ENCODE results near the gene FOXL1. TPM values are rescaled to one million over a fixed set of nuclear protein-coding genes. Genes with fewer than 3 reads are reported as not detected.

FOXL1 gene
- total RNA-seq: 0.81 TPM
- long read RNA-seq, partial matches to known transcripts: 0 of 1 reads
- long read RNA-seq, other reads (novel, unspliced or antisense): 0 of 1 reads

DNA sequence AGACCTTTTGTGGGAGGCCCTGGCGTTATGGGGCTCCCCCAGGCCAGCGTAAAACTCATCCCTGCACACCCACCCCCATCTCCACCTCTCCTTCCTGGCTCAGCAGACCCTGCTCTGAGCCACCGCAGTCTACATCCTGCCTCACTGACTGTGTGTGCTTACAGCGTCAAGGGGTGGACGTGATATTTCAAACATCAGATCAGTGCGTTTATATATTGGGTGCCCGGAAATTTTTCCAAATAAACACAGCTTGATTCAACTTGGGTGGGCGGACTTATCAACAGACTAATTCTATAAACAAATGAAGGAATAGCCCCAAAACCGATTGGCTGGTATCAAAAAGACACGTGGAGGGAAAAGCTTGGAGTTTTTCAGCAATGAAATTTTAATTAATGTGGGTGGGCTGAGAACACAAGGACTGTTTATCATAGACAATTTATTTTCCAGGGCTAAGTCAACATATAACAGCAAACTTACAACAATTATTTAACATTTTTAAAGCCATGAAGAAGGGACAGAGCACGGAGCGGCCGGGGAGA, at the start of gene FOXL1:
FOXL1 (plus strand) TSS at position 489 of the 539 bp plus-strand sequence. CDS start 175 bp downstream, outside the sequence.
- DNase-seq (no peak), ATAC-seq (no peak)
- H3K27me3 ChIP-seq: peaks cover 79% of the 10 kb centered on the region
- TF ChIP-seq, protein P1, sequence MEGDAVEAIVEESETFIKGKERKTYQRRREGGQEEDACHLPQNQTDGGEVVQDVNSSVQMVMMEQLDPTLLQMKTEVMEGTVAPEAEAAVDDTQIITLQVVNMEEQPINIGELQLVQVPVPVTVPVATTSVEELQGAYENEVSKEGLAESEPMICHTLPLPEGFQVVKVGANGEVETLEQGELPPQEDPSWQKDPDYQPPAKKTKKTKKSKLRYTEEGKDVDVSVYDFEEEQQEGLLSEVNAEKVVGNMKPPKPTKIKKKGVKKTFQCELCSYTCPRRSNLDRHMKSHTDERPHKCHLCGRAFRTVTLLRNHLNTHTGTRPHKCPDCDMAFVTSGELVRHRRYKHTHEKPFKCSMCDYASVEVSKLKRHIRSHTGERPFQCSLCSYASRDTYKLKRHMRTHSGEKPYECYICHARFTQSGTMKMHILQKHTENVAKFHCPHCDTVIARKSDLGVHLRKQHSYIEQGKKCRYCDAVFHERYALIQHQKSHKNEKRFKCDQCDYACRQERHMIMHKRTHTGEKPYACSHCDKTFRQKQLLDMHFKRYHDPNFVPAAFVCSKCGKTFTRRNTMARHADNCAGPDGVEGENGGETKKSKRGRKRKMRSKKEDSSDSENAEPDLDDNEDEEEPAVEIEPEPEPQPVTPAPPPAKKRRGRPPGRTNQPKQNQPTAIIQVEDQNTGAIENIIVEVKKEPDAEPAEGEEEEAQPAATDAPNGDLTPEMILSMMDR (IDR thresholded peaks at IDR 0.05): no peak
- H3K36me3 ChIP-seq: no peaks in the 10 kb centered on the region
- H3K4me3 ChIP-seq: peak within 1 kb of the TSS; percentile 25
- peaks cover 11% of the 10 kb centered on the region for H3K4me1 ChIP-seq
- H3K9me3 ChIP-seq: no peaks in the 10 kb centered on the region
- intact Hi-C loops (cut with DNase I): loop anchor here (10.0 kb wide), 1 partner anchor 187 kb away; no protein-coding TSS in a partner anchor
- H3K27ac ChIP-seq: peak within 1 kb of the TSS; percentile 42

DNA sequence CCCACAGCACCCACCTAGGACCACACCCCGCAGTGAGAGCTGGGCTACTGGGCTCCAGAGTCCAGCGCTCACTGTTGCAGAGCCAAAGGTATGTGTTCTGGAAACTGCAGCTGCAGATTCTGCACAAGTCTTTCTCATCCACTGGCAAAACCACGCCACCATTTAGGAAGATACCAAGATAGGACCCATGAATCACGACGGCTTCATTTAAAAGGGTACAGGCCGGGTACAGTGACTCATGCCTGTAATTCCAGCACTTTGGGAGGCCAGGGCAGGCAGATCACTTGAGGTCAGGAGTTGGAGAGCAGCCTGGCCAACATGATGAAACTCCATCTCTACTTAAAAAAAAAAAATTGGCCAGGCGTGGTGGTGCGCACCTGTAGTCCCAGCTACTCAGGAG, 49.2 kb upstream of the FOXL1 start:
- Histone ChIP-seq H3K27ac (no peak overlapping the region), H3K36me3 (peaks cover 4% of the 10 kb centered on the region), H3K27me3 (no peaks in the 10 kb centered on the region), H3K4me3 (no peak overlapping the region), H3K9me3 (no peaks in the 10 kb centered on the region), H3K4me1 (no peaks in the 10 kb centered on the region)
- intact Hi-C loops (cut with DNase I): loop anchor here (10.0 kb wide), 1 partner anchor 704 kb away; no protein-coding TSS in a partner anchor
- TF ChIP-seq, protein P1 (IDR thresholded peaks at IDR 0.05): no peak
- ATAC-seq: no peak
- peak; percentile 42 for DNase-seq

GRCh38 chr16:86530251-86531190, 47.8 kb upstream of the FOXL1 start:
- Histone ChIP-seq H3K27ac (no peak overlapping the region), H3K36me3 (peaks cover 10% of the 10 kb centered on the region), H3K9me3 (no peaks in the 10 kb centered on the region), H3K27me3 (no peaks in the 10 kb centered on the region), H3K4me1 (no peaks in the 10 kb centered on the region), H3K4me3 (no peak overlapping the region)
- intact Hi-C loops (cut with DNase I): no loop called here
- ATAC-seq: no peak
- peak; percentile 53 for DNase-seq
- TF ChIP-seq, protein P1 (IDR thresholded peaks at IDR 0.05): no peak

GRCh38 chr16:86531191-86531545, 47.2 kb upstream of the FOXL1 start:
- H3K4me1 ChIP-seq: no peaks in the 10 kb centered on the region
- TF ChIP-seq, protein P1 (IDR thresholded peaks at IDR 0.05): no peak
- H3K36me3 ChIP-seq: peaks cover 17% of the 10 kb centered on the region
- peak; percentile 64 for DNase-seq
- intact Hi-C loops (cut with DNase I): no loop called here
- H3K27me3 ChIP-seq: no peaks in the 10 kb centered on the region
- H3K9me3 ChIP-seq: no peaks in the 10 kb centered on the region
- H3K27ac ChIP-seq: no peak overlapping the region
- H3K4me3 ChIP-seq: no peak overlapping the region
- ATAC-seq: no peak

GRCh38 chr16:86531641-86532525, 46.5 kb upstream of the FOXL1 start:
- TF ChIP-seq, protein P1 (IDR thresholded peaks at IDR 0.05): no peak
- Histone ChIP-seq H3K9me3 (no peaks in the 10 kb centered on the region), H3K4me3 (no peak overlapping the region), H3K27ac (no peak overlapping the region), H3K4me1 (no peaks in the 10 kb centered on the region), H3K36me3 (peaks cover 24% of the 10 kb centered on the region), H3K27me3 (no peaks in the 10 kb centered on the region)
- peak; percentile 59 for DNase-seq
- intact Hi-C loops (cut with DNase I): no loop called here
- ATAC-seq: no peak
